IPS-15b (cell line): ENCODE results near the gene ARID1A.
"Not testable (repeated sequence)": the region's sequence is repeated elsewhere in the genome, so short reads cannot be mapped to it uniquely, and the experiment has no call there.

Source experiments
- H3K27me3 ChIP-seq: one replicate; pipeline ENCODE4 v1.6.1; 2013; ENCODE audit warnings: low read length; ENCODE audit not compliant: control insufficient read depth, insufficient read depth
- H3K36me3 ChIP-seq: one replicate; pipeline ENCODE4 v1.6.1; 2013; ENCODE audit warnings: low read length; ENCODE audit not compliant: control insufficient read depth, insufficient read depth
- H3K4me1 ChIP-seq: one replicate; pipeline ENCODE4 v1.6.1; 2013; ENCODE audit warnings: mild to moderate bottlenecking, low read length; ENCODE audit not compliant: control insufficient read depth, insufficient read depth
- H3K4me3 ChIP-seq: one replicate; pipeline ENCODE4 v1.5.1; 2013; ENCODE audit warnings: low read depth, low read length
- H3K9ac ChIP-seq: one replicate; pipeline ENCODE4 v1.6.1; 2013; ENCODE audit warnings: low read depth, mild to moderate bottlenecking, low read length
- H3K9me3 ChIP-seq: one replicate; pipeline ENCODE4 v1.6.1; 2013; ENCODE audit warnings: mild to moderate bottlenecking, low read length; ENCODE audit not compliant: control insufficient read depth, insufficient read depth

ARID1A gene

GRCh38 chr1:26695356-26696118 lies at the start of gene ARID1A:
Gene ARID1A, plus strand, starts transcription at chr1:26696015. Its CDS starts 389 bp downstream, at chr1:26696404.
- Histone ChIP-seq H3K9me3 (no peaks in the 10 kb centered on the region), H3K36me3 (no peaks in the 10 kb centered on the region), H3K9ac (peak within 1 kb of the TSS; percentile 87), H3K27me3 (peaks cover 5% of the 10 kb centered on the region), H3K4me1 (peaks cover 35% of the 10 kb centered on the region), H3K4me3 (peak within 1 kb of the TSS; percentile 83)

GRCh38 chr1:26664802-26665201 lies 31.0 kb upstream of the ARID1A start:
- Histone ChIP-seq H3K36me3 (no peaks in the 10 kb centered on the region), H3K9me3 (no peaks in the 10 kb centered on the region), H3K4me1 (no peaks in the 10 kb centered on the region), H3K9ac (no peak overlapping the region), H3K27me3 (no peaks in the 10 kb centered on the region), H3K4me3 (no peak overlapping the region)

DNA sequence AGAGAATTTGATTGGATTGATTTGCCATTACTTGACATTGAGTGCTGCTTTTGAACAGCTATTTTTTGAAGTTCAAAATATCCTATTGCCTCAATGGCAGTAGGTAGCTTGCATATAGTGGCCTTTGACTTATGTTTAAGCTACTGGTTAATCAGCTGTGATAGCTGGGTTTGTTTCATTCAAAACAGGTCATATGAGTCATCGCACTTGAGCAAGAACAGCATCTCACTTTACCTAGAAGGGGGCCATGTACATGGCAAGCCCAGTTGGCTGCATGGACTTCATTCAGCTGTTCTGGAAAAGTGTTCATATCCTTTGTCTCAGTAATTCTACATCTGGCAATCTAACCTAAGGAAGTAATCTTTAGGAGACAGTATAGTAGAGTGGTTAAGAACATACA lies 29.0 kb upstream of the ARID1A start:
- H3K36me3 ChIP-seq: no peaks in the 10 kb centered on the region
- H3K4me1 ChIP-seq: no peaks in the 10 kb centered on the region
- no peak overlapping the region for H3K4me3 ChIP-seq
- no peaks in the 10 kb centered on the region for H3K9me3 ChIP-seq
- H3K27me3 ChIP-seq: no peaks in the 10 kb centered on the region
- no peak overlapping the region for H3K9ac ChIP-seq

GRCh38 chr1:26668106-26668786 lies 27.6 kb upstream of the ARID1A start:
- not testable (repeated sequence) for H3K4me1 ChIP-seq, H3K27me3 ChIP-seq, H3K9ac ChIP-seq, H3K36me3 ChIP-seq, H3K4me3 ChIP-seq, H3K9me3 ChIP-seq

DNA sequence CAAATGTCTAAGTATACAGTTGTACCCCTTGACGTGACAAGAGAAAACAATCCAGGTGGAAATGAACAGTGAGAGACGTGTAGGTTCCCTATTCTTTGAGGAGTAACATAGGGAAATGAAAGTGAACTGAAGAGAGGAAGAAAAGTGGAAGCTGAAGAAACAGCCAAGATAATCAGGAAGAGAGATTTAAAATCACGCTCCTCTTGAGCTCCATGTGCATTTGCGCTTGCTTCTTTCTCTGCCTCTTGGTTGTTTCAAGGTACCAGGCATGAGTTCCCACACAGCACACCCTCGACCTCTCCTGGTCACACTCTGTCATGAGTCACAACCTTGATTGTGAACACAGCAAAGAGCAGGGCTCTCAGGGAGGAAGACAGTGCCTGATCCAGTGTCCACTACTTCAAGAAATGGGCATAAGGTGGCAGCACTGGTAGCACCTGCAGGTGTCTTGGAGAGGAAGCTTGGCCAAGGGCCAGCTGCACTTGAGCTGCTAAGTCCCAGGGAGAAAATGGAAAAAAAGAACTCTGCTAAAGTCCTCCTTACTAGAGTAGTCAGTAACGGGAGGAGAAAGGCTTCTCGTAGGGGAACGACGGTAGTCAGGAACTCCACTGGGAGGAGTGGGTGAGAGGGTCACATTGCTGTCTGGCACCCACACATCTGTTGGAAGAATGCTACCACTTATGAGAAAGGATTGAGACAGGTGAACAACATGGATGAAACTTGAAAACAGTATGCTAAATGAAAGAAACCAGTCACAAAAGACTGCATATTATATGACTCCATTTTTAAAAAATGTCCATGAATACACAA lies 18.3 kb upstream of the ARID1A start:
- Histone ChIP-seq H3K9me3 (no peaks in the 10 kb centered on the region), H3K4me1 (no peaks in the 10 kb centered on the region), H3K4me3 (no peak overlapping the region), H3K36me3 (no peaks in the 10 kb centered on the region), H3K9ac (no peak overlapping the region), H3K27me3 (no peaks in the 10 kb centered on the region)

- H3K4me3 ChIP-seq: no peak overlapping the region
- H3K27me3 ChIP-seq: no peaks in the 10 kb centered on the region
- no peaks in the 10 kb centered on the region for H3K4me1 ChIP-seq
- no peak overlapping the region for H3K9ac ChIP-seq
- no peaks in the 10 kb centered on the region for H3K36me3 ChIP-seq
- no peaks in the 10 kb centered on the region for H3K9me3 ChIP-seq
Observed at GRCh38 chr1:26684763-26685508, 10.9 kb upstream of the ARID1A start.

GRCh38 chr1:26686795-26687194 lies 9.0 kb upstream of the ARID1A start:
- no peaks in the 10 kb centered on the region for H3K36me3 ChIP-seq
- peaks cover 6% of the 10 kb centered on the region for H3K4me1 ChIP-seq
- no peaks in the 10 kb centered on the region for H3K9me3 ChIP-seq
- no peak overlapping the region for H3K4me3 ChIP-seq
- no peaks in the 10 kb centered on the region for H3K27me3 ChIP-seq
- H3K9ac ChIP-seq: no peak overlapping the region

DNA sequence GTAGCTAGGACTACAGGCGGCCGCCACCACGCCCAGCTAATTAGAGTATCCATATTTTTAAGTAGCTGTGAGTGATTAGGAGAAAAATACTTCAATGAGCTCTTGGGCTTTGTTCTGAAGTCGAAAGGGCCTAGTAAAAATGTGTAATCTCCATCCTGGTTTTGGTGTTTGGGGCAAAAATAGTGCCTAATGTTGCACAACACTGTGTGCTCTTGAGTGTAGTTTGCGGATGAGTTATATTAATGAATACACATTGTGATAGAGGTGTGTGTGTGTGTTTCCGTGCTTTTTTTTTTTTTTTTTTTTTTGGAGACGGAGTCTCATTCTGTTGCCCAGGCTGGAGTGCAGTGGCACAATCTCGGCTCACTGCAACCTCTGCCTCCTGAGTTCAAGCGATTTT lies 6.3 kb upstream of the ARID1A start:
- Histone ChIP-seq H3K4me3 (no peak overlapping the region), H3K4me1 (peaks cover 12% of the 10 kb centered on the region)

GRCh38 chr1:26690157-26690556 lies 5.7 kb upstream of the ARID1A start:
- Histone ChIP-seq H3K27me3 (peaks cover 5% of the 10 kb centered on the region), H3K4me3 (no peak overlapping the region), H3K36me3 (no peaks in the 10 kb centered on the region), H3K4me1 (peaks cover 16% of the 10 kb centered on the region), H3K9ac (no peak overlapping the region), H3K9me3 (no peaks in the 10 kb centered on the region)

More for the DNA sequence above, 6.3 kb upstream of the ARID1A start:
- Histone ChIP-seq H3K36me3 (no peaks in the 10 kb centered on the region), H3K9ac (no peak overlapping the region), H3K9me3 (no peaks in the 10 kb centered on the region), H3K27me3 (peaks cover 2% of the 10 kb centered on the region)

- no peaks in the 10 kb centered on the region for H3K36me3 ChIP-seq
- peaks cover 16% of the 10 kb centered on the region for H3K4me1 ChIP-seq
- no peak overlapping the region for H3K9ac ChIP-seq
- H3K9me3 ChIP-seq: no peaks in the 10 kb centered on the region
- no peak overlapping the region for H3K4me3 ChIP-seq
- peaks cover 5% of the 10 kb centered on the region for H3K27me3 ChIP-seq
Observed at GRCh38 chr1:26690576-26691031, 5.2 kb upstream of the ARID1A start.

DNA sequence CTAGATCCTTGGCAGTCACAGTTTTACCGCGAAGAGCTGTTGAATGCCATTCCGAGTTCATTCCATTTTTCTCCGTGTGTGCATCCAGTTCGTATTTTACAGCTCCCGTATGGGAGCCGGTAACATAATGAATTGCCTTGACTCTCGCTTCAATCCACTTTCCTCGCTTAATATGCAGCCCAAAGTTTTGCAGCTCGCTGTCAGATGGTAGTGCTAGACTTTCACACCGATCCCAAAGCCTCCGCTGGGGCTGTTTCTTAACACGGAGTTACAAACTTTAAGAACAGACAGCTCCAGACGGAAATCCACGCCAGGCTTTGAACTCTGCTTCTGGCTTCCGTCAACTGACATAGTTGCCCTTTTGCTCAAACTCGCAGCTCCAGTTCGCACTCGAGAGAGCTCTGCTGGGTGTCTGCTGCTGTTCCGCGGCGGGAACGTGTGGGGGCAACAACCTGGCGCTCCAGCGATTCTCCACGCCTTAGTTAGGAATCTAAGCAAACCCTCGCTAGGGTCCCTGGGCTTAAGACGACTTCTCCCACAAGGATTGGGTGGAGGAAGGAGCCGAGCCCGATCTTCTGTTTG lies 3.5 kb upstream of the ARID1A start:
- H3K9me3 ChIP-seq: no peaks in the 10 kb centered on the region
- H3K4me3 ChIP-seq: peak overlapping the region; percentile 87
- peaks cover 5% of the 10 kb centered on the region for H3K27me3 ChIP-seq
- peak overlapping the region; percentile 78 for H3K9ac ChIP-seq
- H3K4me1 ChIP-seq: peaks cover 16% of the 10 kb centered on the region
- no peaks in the 10 kb centered on the region for H3K36me3 ChIP-seq
